ENCODE data around the gene CCNY. TPM values are rescaled to one million over a fixed set of nuclear protein-coding genes. Genes with fewer than 3 reads are reported as not detected.

CCNY gene
- total RNA-seq, 1 experiment from 2014 or later = 122 TPM

DNA sequence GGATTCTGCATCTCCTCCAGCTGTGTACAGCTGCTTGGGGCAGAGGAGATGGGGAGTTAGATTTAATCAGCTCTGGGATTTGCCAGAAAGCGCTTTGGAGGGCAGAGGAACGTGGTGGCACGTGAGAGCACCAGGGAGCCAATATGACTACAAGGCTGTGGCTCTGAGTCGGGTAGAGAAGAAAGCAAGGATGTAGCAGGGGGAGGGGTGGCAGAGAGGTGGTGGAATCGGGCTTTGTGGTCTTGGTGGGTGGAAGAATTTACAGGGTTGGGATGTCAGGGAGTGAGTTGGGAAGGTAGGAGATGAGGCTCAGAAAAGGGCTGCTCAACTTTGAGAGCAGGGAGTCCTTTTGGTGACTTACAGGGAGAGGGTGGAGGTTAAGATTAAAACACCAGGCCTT lies 113.6 kb downstream of the CCNY start:
- no peak overlapping the region for H3K27ac Mint-ChIP-seq (ENCODE audit: unreplicated experiment)
- DNase-seq = no peak
- H3K4me1 Mint-ChIP-seq (ENCODE audit: low read depth, unreplicated experiment) = peaks cover 29% of the 10 kb centered on the region
- POLR2A ChIA-PET = no interaction called here
- BruUV-seq (replicated peaks) = no TSS peak
- TF ChIP-seq, protein P1, sequence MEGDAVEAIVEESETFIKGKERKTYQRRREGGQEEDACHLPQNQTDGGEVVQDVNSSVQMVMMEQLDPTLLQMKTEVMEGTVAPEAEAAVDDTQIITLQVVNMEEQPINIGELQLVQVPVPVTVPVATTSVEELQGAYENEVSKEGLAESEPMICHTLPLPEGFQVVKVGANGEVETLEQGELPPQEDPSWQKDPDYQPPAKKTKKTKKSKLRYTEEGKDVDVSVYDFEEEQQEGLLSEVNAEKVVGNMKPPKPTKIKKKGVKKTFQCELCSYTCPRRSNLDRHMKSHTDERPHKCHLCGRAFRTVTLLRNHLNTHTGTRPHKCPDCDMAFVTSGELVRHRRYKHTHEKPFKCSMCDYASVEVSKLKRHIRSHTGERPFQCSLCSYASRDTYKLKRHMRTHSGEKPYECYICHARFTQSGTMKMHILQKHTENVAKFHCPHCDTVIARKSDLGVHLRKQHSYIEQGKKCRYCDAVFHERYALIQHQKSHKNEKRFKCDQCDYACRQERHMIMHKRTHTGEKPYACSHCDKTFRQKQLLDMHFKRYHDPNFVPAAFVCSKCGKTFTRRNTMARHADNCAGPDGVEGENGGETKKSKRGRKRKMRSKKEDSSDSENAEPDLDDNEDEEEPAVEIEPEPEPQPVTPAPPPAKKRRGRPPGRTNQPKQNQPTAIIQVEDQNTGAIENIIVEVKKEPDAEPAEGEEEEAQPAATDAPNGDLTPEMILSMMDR (IDR thresholded peaks at IDR 0.05; ENCODE audit: insufficient read depth in 1 of 2, low read depth in 1 of 2, low read length in 1 of 2, severe bottlenecking in 1 of 2, unreplicated experiment in 1 of 2) = no peak
- H3K9me3 Mint-ChIP-seq (ENCODE audit: unreplicated experiment) = peaks cover 9% of the 10 kb centered on the region
- Histone ChIP-seq H3K27me3 (replicated peaks; ENCODE audit: control insufficient read depth, insufficient read depth, low read length) (no peaks in the 10 kb centered on the region), H3K4me3 (ENCODE audit: low read depth, low read length) (no peak overlapping the region), H3K4me1 (peaks cover 31% of the 10 kb centered on the region), H3K36me3 (ENCODE audit: control insufficient read depth, insufficient read depth, low read length) (no peaks in the 10 kb centered on the region), H3K9me3 (0 out of 2 replicates have a peak, but pooled peaks cover 2% of the 10 kb centered on the region)
- H3K36me3 Mint-ChIP-seq (ENCODE audit: insufficient read depth, unreplicated experiment) = peaks cover 6% of the 10 kb centered on the region
- intact Hi-C loops (cut with micrococcal nuclease; ENCODE audit: unreplicated experiment) = no loop called here
- H3K4me3 Mint-ChIP-seq (ENCODE audit: unreplicated experiment) = no peak overlapping the region
- CTCF ChIA-PET = no interaction called here
- H3K27me3 Mint-ChIP-seq (ENCODE audit: insufficient read depth, unreplicated experiment) = no peaks in the 10 kb centered on the region

DNA sequence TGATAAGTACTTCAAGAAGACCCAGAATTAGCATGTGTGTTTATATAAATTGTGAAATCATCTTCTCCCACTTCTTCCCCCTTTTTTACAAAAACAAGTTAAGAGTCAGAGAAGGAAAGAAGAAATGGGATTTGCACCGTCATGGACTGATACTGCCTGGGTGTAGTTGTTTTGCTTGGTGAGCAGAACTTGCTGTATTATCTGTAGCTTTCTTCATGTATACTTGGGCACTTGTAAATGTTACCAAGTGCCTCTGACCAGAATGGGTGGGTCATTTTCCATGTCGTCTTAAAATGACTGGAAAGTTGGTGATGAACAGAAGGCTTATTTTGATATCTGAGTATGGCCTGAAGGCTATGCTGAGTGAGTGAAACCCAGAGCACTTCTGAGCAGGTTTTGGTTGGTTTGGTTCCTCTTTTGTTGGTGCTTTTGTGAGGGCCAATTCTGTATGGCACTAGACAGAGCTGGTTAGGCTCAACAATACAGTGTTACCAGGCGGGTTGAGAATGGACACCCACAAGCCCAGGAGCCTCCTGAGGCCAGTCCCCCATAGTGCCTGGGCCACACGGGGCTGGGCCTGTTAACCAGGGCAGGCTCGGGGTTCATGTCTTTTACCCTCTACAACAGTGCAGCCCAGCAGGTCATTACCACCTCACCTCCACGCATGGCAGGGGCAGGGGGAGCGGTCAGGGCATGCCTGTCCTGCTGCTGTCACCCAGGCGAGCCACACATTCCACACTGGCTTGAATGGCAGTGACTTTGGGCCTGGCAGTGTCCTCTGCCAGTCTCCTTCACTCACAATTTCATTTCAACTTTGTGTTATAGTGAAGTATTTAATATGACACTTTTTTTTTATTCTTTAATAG lies 115.1 kb downstream of the CCNY start:
- Histone ChIP-seq H3K4me1 (peaks cover 31% of the 10 kb centered on the region), H3K9me3 (no peaks in the 10 kb centered on the region), H3K4me3 (ENCODE audit: low read depth, low read length) (no peak overlapping the region), H3K36me3 (ENCODE audit: control insufficient read depth, insufficient read depth, low read length) (no peaks in the 10 kb centered on the region), H3K27me3 (replicated peaks; ENCODE audit: control insufficient read depth, insufficient read depth, low read length) (no peaks in the 10 kb centered on the region)
- Mint-ChIP-seq H3K36me3 (ENCODE audit: insufficient read depth, unreplicated experiment) (peaks cover 6% of the 10 kb centered on the region), H3K27ac (ENCODE audit: unreplicated experiment) (no peak overlapping the region), H3K4me3 (ENCODE audit: unreplicated experiment) (no peak overlapping the region), H3K4me1 (ENCODE audit: low read depth, unreplicated experiment) (peaks cover 29% of the 10 kb centered on the region), H3K27me3 (ENCODE audit: insufficient read depth, unreplicated experiment) (no peaks in the 10 kb centered on the region), H3K9me3 (ENCODE audit: unreplicated experiment) (no peaks in the 10 kb centered on the region)
- TF ChIP-seq, protein P1 (IDR thresholded peaks at IDR 0.05; ENCODE audit: insufficient read depth in 1 of 2, low read depth in 1 of 2, low read length in 1 of 2, severe bottlenecking in 1 of 2, unreplicated experiment in 1 of 2) = no peak
- intact Hi-C loops (cut with micrococcal nuclease; ENCODE audit: unreplicated experiment) = no loop called here
- CTCF ChIA-PET = no interaction called here
- no TSS peak for BruUV-seq (replicated peaks)
- DNase-seq = no peak
- POLR2A ChIA-PET = no interaction called here

DNA sequence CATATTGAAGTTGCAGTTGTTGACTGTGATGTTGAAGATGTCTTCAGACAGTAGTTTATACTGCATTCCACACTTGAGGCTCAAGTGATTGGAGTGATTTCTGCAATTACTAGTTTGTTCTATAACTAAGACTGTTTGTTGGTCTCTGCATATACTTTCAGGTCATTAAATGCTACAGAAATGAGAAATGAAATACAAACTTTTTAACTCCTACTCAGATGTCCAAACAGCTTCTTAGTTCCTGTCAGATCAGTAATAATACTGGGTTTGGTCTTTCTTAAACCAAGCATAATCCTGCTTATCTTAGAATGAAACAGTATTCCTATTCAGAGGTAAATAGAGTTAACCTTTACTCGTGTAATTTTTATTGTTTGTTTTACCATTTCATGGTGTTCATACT lies 115.9 kb downstream of the CCNY start:
- TF ChIP-seq, protein P1 (IDR thresholded peaks at IDR 0.05; ENCODE audit: insufficient read depth in 1 of 2, low read depth in 1 of 2, low read length in 1 of 2, severe bottlenecking in 1 of 2, unreplicated experiment in 1 of 2) = no peak
- ChIA-PET CTCF (no interaction called here), POLR2A (no interaction called here)
- H3K36me3 ChIP-seq (ENCODE audit: control insufficient read depth, insufficient read depth, low read length) = no peaks in the 10 kb centered on the region
- DNase-seq = no peak
- H3K4me1 ChIP-seq = peaks cover 31% of the 10 kb centered on the region
- no TSS peak for BruUV-seq (replicated peaks)
- no peak overlapping the region for H3K4me3 ChIP-seq (ENCODE audit: low read depth, low read length)
- peaks cover 29% of the 10 kb centered on the region for H3K4me1 Mint-ChIP-seq (ENCODE audit: low read depth, unreplicated experiment)
- H3K4me3 Mint-ChIP-seq (ENCODE audit: unreplicated experiment) = no peak overlapping the region
- no peaks in the 10 kb centered on the region for H3K9me3 Mint-ChIP-seq (ENCODE audit: unreplicated experiment)
- intact Hi-C loops (cut with micrococcal nuclease; ENCODE audit: unreplicated experiment) = no loop called here
- H3K27me3 Mint-ChIP-seq (ENCODE audit: insufficient read depth, unreplicated experiment) = no peaks in the 10 kb centered on the region
- H3K27me3 ChIP-seq (replicated peaks; ENCODE audit: control insufficient read depth, insufficient read depth, low read length) = no peaks in the 10 kb centered on the region
- peaks cover 6% of the 10 kb centered on the region for H3K36me3 Mint-ChIP-seq (ENCODE audit: insufficient read depth, unreplicated experiment)
- no peaks in the 10 kb centered on the region for H3K9me3 ChIP-seq
- H3K27ac Mint-ChIP-seq (ENCODE audit: unreplicated experiment) = no peak overlapping the region

Measured in Caco-2 (cell line).